Measurements from ENCODE around the gene RPL7A. TPM values are rescaled to one million over a fixed set of nuclear protein-coding genes. Genes with fewer than 3 reads are reported as not detected.

Gene RPL7A
- polyA plus RNA-seq, 6 donors from 2014 or later, result 715 to 1,392 (median 1,075) TPM

- H3K9me3 Mint-ChIP-seq, result no peaks in the 10 kb centered on the region
- peak overlapping the region in 1 of 6 donors; percentile 97 for H3K27ac Mint-ChIP-seq
- ATAC-seq (ENCODE audit: low read depth in 2 of 2) (no peak), DNase-seq (no peak)
- no peaks in the 10 kb centered on the region for H3K27me3 Mint-ChIP-seq
- H3K36me3 Mint-ChIP-seq, result peaks cover 11 to 12% of the 10 kb centered on the region in 2 donors
- H3K4me1 Mint-ChIP-seq, result peaks cover 43 to 66% (median 54%) of the 10 kb centered on the region in 3 donors
- peak overlapping the region in 7 of 8 donors; percentile 8 to 100 (median 95) for H3K4me3 Mint-ChIP-seq
Observed at GRCh38 chr9:133345596-133345995, 2.4 kb upstream of the RPL7A start.

- no peak for DNase-seq
- Mint-ChIP-seq H3K36me3 (peaks cover 7% of the 10 kb centered on the region in 2 donors), H3K4me3 (peak overlapping the region; percentile 92 to 100 (median 99)), H3K27ac (peak overlapping the region; percentile 88 to 99 (median 97)), H3K4me1 (peaks cover 39 to 60% (median 48%) of the 10 kb centered on the region in 3 donors), H3K9me3 (no peaks in the 10 kb centered on the region), H3K27me3 (no peaks in the 10 kb centered on the region)
- no peak for ATAC-seq (ENCODE audit: low read depth in 2 of 2)
Observed at GRCh38 chr9:133346021-133346785, 1.8 kb upstream of the RPL7A start.

- peaks cover 27 to 46% (median 40%) of the 10 kb centered on the region in 3 donors for H3K4me1 Mint-ChIP-seq
Observed at GRCh38 chr9:133347515-133347984, 468 bp upstream of the RPL7A start.

GRCh38 chr9:133348718-133349573 is 928 bp downstream of the RPL7A start:
- Mint-ChIP-seq H3K4me1 (peaks cover 33 to 47% (median 43%) of the 10 kb centered on the region in 3 donors), H3K27me3 (no peaks in the 10 kb centered on the region), H3K9me3 (no peaks in the 10 kb centered on the region), H3K27ac (peak overlapping the region; percentile 97 to 100 (median 99)), H3K4me3 (peak overlapping the region; percentile 92 to 100 (median 99)), H3K36me3 (peaks cover 9 to 10% of the 10 kb centered on the region in 2 donors)
- ATAC-seq (ENCODE audit: low read depth in 2 of 2), result no peak
- no peak for DNase-seq

More at GRCh38 chr9:133347515-133347984, 468 bp upstream of the RPL7A start:
- H3K27ac Mint-ChIP-seq, result peak overlapping the region; percentile 97 to 100 (median 99)
- peaks cover 0 to 10% of the 10 kb centered on the region in 2 donors for H3K36me3 Mint-ChIP-seq
- peak overlapping the region; percentile 92 to 100 (median 99) for H3K4me3 Mint-ChIP-seq
- no peaks in the 10 kb centered on the region for H3K9me3 Mint-ChIP-seq
- H3K27me3 Mint-ChIP-seq, result no peaks in the 10 kb centered on the region
- ATAC-seq (ENCODE audit: low read depth in 2 of 2), result peak; percentile 58 to 61
- no peak for DNase-seq

GRCh38 chr9:133349965-133350616 is 2.1 kb downstream of the RPL7A start:
- no peak for DNase-seq
- Mint-ChIP-seq H3K27ac (peak overlapping the region in 2 of 6 donors; percentile 67 to 97), H3K4me3 (peak overlapping the region in 7 of 8 donors; percentile 5 to 100 (median 95)), H3K9me3 (no peaks in the 10 kb centered on the region), H3K4me1 (peaks cover 33 to 49% (median 43%) of the 10 kb centered on the region in 3 donors), H3K36me3 (peaks cover 9 to 10% of the 10 kb centered on the region in 2 donors), H3K27me3 (no peaks in the 10 kb centered on the region)
- ATAC-seq (ENCODE audit: low read depth in 2 of 2), result no peak

GRCh38 chr9:133351526-133351907 is 3.5 kb downstream of the RPL7A start:
- ATAC-seq (ENCODE audit: low read depth in 2 of 2) (no peak), DNase-seq (no peak)
- Mint-ChIP-seq H3K27me3 (no peaks in the 10 kb centered on the region), H3K9me3 (no peaks in the 10 kb centered on the region), H3K36me3 (peaks cover 9 to 10% of the 10 kb centered on the region in 2 donors), H3K4me1 (peaks cover 27 to 50% (median 35%) of the 10 kb centered on the region in 3 donors), H3K4me3 (peak overlapping the region in 2 of 8 donors; percentile 74 to 95), H3K27ac (peak overlapping the region in 1 of 6 donors; percentile 70)

- H3K36me3 Mint-ChIP-seq, result peaks cover 9 to 10% of the 10 kb centered on the region in 2 donors
- H3K4me1 Mint-ChIP-seq, result peaks cover 21 to 47% (median 30%) of the 10 kb centered on the region in 3 donors
- DNase-seq (no peak), ATAC-seq (ENCODE audit: low read depth in 2 of 2) (no peak)
- H3K9me3 Mint-ChIP-seq, result no peaks in the 10 kb centered on the region
- peak overlapping the region in 3 of 6 donors; percentile 33 to 50 (median 37) for H3K27ac Mint-ChIP-seq
- H3K4me3 Mint-ChIP-seq, result peak overlapping the region in 2 of 8 donors; percentile 55 to 95
- no peaks in the 10 kb centered on the region for H3K27me3 Mint-ChIP-seq
Observed at GRCh38 chr9:133351908-133352634, 4.1 kb downstream of the RPL7A start.

GRCh38 chr9:133352635-133353340 is 4.8 kb downstream of the RPL7A start:
- H3K27ac Mint-ChIP-seq, result peak overlapping the region in 3 of 6 donors; percentile 37 to 88 (median 67)
- H3K4me1 Mint-ChIP-seq, result peaks cover 21 to 51% (median 29%) of the 10 kb centered on the region in 3 donors
- no peaks in the 10 kb centered on the region for H3K9me3 Mint-ChIP-seq
- peaks cover 9 to 10% of the 10 kb centered on the region in 2 donors for H3K36me3 Mint-ChIP-seq
- no peak for DNase-seq
- peak overlapping the region in 1 of 8 donors; percentile 95 for H3K4me3 Mint-ChIP-seq
- H3K27me3 Mint-ChIP-seq, result no peaks in the 10 kb centered on the region
- no peak for ATAC-seq (ENCODE audit: low read depth in 2 of 2)

GRCh38 chr9:133353548-133353947 is 5.5 kb downstream of the RPL7A start:
- ATAC-seq (ENCODE audit: low read depth in 2 of 2) (no peak), DNase-seq (no peak)
- peak overlapping the region in 3 of 8 donors; percentile 24 to 95 (median 60) for H3K4me3 Mint-ChIP-seq
- no peaks in the 10 kb centered on the region for H3K27me3 Mint-ChIP-seq
- peaks cover 23 to 54% (median 29%) of the 10 kb centered on the region in 3 donors for H3K4me1 Mint-ChIP-seq
- H3K36me3 Mint-ChIP-seq, result peaks cover 9 to 10% of the 10 kb centered on the region in 2 donors
- no peaks in the 10 kb centered on the region for H3K9me3 Mint-ChIP-seq
- peak overlapping the region in 1 of 6 donors; percentile 88 for H3K27ac Mint-ChIP-seq

- Mint-ChIP-seq H3K36me3 (peaks cover 3 to 9% of the 10 kb centered on the region in 2 donors), H3K27ac (peak overlapping the region in 2 of 6 donors; percentile 15 to 94)
Observed at GRCh38 chr9:133354766-133355165, 6.7 kb downstream of the RPL7A start.

GRCh38 chr9:133355881-133356357 is 7.9 kb downstream of the RPL7A start:
- DNase-seq, result no peak
- no peaks in the 10 kb centered on the region for H3K27me3 Mint-ChIP-seq
- peaks cover 23 to 48% (median 30%) of the 10 kb centered on the region in 3 donors for H3K4me1 Mint-ChIP-seq
- H3K27ac Mint-ChIP-seq, result peak overlapping the region in 5 of 6 donors; percentile 30 to 95 (median 87)
- no peaks in the 10 kb centered on the region for H3K9me3 Mint-ChIP-seq
- ATAC-seq (ENCODE audit: low read depth in 2 of 2), result peak; percentile 41 to 52
- H3K36me3 Mint-ChIP-seq, result peaks cover 3 to 9% of the 10 kb centered on the region in 2 donors
- peak overlapping the region; percentile 79 to 95 (median 88) for H3K4me3 Mint-ChIP-seq

More at GRCh38 chr9:133354766-133355165, 6.7 kb downstream of the RPL7A start:
- ATAC-seq (ENCODE audit: low read depth in 2 of 2) (no peak), DNase-seq (no peak)
- peaks cover 23 to 51% (median 28%) of the 10 kb centered on the region in 3 donors for H3K4me1 Mint-ChIP-seq
- H3K9me3 Mint-ChIP-seq, result no peaks in the 10 kb centered on the region
- peak overlapping the region in 7 of 8 donors; percentile 57 to 95 (median 82) for H3K4me3 Mint-ChIP-seq
- no peaks in the 10 kb centered on the region for H3K27me3 Mint-ChIP-seq

Measured in naive B cell (primary cell).